ELF-1 (cell line): ENCODE results near the gene KRTAP10-4.
A peak's percentile ranks its signal among the peaks of the same experiment; 100 is the strongest.
"Not testable (repeated sequence)": the region's sequence is repeated elsewhere in the genome, so short reads cannot be mapped to it uniquely, and the experiment has no call there.

Source experiments
- DNase-seq: peaks from one replicate; pipeline ENCODE4 v3.0.0-alpha.2; 2016; ENCODE audit warnings: low read depth, low spot score

Gene KRTAP10-4

DNA sequence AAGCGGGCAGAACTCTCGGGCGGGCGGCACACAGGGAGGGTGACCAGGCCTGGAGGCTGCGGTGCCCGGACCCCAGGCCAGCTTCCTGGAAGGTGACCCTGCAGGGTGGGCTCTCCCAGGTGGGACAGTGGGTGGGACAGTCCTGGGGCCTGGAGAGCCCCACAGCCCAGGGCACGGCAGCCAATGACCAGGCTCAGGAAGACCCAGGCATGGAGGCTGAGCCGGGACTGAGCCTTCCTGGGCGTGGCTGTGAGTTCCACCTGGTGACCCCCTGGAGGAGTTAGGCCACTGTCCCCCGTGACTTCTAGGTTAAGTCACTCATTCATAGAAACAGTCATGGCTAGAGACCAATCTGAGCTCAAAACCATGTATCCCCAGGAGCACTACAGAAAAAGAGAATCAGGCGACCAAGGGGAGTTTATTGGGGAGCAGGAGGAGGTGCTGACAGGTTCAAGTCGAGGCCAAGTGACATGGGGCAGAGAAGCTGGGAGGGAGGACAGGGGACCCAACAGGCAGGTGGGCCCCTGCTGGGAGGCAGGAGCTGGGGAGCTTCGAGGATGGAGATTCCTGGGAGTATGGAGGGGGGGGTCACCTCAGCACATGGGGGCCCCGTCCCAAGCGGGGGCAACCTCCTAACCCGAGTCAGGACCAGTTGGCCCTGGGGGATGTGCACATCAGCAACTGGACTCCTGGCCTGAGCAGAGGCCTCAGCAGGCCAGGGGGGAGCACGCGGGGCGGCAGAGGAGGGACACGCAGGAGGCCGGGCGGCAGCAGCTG is 5.7 kb downstream of the KRTAP10-4 start:
- DNase-seq, result no peak

DNA sequence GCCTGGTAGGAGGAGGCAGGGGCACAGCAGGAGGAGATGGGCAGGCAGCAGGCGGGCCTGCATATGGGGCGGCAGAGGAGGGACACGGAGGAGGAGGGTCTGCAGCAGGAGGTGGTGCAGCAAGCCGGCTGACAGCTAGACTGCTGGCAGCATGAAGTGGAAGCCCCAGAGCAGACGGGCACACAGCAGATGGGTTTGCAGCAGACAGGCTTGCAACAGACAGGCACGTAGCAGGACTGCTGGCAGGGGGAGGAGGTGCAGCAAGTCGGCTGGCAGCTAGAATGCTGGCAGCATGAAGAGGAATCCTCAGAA is 6.3 kb downstream of the KRTAP10-4 start:
- no peak for DNase-seq

DNA sequence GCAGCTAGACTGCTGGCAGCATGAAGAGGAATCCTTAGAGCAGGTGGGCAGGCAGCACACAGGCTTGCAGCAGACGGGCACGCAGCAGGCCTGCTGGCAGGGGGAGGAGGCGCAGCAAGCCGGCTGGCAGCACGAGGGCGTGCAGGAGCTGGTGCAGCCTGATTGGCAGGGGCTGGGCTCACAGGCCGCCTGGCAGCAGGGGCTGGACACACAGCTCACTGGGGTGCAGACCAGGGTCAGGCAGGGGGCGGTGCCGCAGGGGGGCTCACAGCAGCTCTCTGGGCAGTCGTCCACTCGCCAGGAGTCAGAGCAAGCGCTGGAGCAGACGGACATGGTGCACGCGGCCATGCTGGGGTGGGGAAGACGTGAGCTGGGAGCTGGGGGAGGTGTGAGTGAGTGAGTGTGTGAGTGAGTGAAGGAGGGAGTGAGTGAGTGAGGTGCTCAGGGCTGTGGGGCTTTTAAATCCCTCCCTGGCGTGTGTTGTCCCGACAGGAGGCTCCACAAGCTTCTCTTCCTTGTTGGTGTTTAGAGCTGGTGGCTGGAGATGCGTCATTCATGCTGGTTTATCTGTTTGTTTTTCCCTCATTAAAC is 6.8 kb downstream of the KRTAP10-4 start, which contains the start of gene KRTAP10-5:
TSS of gene KRTAP10-5 (minus strand) at position 374 of the 591 bp plus-strand sequence. CDS start at position 348, 26 bp downstream.
- not testable (repeated sequence) for DNase-seq

DNA sequence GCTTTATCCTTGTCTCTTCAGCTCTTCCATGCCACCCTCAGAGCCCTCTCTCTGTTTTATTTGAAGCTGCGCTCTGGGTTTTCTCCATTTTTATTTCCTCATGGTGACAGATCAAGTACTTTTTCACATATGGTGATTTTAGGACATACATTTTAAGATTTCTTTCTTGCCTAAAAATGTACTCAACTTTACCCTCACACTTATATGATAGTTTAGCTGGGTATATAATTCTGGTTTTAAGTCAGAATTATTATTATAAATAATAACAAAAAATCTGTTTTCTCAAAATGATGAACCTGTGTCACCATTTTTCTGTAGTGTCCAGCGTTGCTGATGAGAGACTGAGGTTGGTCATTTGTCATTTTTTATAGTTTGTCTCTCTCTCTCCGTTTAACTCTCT is 7.6 kb downstream of the KRTAP10-4 start:
- no peak for DNase-seq

DNA sequence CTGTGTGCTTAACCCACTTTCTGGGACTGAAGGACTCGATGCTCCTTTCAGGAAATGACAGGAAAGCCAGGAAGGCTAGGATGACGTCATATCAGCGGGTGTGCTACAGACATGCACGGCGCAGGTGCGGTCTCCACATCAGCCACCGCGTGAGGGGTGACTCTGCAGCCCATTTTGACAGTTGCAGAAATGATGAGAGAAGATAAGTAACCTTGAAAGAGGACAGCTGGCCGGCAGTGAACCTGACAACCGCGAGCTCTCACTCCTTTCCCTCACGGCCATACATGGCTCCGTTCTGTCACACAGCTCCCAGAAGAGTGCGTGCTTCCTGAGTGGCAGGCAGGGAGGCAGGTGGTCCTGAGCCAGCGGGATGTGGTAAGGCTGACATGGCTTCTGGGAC is 8.5 kb downstream of the KRTAP10-4 start:
- no peak for DNase-seq

DNA sequence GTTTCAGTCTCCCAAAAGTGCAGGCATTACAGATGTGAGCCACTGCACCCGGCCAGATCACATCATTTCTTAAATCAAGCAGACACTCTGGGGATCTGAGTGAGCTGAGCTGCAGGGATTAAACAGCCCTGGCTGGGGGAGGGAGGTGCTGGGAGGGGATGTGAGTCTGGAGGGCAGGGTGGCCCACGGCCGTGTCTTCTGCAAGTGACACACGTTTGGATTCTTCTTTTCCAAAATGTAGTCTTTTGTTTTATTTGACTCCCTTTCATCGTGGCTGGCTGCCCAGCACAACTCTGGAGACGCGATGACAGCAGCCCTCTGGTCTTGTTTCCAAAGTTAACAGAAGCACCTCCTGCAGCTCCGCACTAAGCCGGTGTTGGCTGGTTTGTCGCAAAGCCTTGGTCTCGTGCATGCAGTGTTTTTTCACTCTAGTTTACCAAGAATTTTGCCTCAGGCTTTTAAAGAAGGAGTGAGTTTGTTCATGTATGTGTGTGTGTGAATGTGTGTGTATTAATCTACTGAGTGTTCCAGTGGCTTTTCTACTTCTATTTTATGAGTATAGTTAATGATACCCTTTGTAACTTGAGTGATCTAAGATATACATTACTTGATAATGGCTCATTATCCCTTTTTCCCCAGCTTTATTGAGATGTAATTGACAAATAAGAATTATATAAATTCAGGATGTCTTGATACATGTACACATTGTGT is 9.7 kb downstream of the KRTAP10-4 start:
- DNase-seq, result peak; percentile 63

DNA sequence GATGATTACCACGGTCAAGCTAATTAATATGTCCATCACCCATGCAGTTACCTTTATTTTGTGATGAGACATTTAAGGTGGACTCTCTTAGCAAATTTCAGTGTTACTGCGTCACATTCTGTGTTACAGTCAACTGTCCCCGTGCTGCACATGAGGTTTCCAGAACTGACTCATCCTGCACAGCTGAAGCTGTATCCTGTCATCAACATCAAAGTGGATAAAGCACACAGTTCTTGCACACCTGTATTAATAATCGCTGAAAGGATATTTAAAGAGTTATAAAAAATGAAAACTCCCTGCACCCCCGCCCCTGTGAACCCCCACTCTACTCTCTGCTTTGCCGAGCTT is 10.2 kb downstream of the KRTAP10-4 start:
- no peak for DNase-seq

DNA sequence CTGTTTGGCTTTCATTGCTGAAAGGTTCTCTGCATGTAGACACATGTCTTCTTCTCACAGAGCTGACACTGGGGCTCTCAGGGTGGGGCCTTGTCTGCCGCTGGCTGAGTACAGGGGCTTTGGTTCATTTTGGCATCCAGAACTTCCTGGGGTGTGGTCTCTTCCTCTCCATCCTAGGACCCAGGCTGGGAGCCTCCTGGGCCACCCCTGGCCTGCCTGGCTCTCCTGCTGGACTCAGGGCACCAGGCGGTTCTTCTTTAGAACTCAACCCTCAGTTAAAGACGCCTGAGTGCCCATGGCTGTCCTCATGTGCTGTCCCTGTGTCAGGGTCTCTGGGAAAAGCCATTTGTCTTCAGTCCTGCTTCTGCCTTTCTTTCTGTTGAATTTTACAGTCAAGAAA is 12.4 kb downstream of the KRTAP10-4 start:
- DNase-seq, result no peak

DNA sequence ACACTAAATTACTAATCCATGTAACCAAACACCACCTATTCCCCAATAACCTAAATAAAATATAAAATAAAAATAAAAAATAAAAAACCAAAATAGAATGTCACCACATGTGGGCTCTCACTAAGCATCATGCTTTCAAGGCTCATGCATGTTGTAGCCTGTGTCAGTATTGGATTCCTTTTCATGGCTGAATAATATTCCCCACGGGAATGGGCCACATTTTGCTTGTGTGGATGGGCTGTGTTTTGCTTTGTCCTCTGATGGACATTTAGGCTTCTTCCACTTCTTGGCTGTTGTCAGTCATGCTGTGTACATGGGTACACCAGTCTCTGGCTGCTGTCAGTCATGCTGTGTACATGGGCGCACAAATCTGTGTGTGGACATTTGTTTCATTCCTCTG is 15.6 kb downstream of the KRTAP10-4 start:
- DNase-seq, result no peak

DNA sequence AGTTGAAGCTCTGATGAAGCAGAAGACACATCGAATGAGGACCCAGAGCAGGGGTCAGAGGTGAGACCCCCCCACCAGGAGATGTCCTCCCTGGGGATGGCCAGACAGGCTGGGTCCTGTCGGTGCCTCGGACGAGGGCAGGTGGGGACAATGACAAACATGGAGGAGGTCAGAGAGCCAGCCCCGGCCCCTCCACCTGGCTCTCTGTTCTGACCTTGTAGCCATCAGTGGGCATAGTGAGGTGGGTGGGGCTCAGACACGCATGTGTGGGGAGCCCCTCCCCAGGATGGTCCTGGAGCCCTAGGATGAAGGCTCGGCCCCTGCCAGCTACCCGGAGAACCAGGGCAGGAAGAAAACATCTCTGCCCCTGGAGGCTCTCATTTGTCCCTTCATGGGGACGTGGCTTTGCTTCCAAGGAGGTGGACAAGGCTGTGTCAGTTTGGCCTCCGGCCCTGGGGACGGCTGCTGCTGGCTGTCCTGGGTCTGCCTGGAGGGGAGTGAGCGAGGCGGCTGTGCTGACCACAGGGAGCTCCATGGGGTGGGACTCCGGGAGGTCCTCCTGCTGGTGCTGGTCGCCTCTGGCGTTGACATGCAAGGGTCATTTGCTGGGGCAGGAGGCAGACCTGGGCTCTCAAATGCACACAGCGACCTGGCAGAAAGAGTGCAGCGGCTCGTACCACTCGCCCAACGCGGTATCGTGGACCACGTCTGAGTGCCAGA is 16.2 kb downstream of the KRTAP10-4 start:
- no peak for DNase-seq

DNA sequence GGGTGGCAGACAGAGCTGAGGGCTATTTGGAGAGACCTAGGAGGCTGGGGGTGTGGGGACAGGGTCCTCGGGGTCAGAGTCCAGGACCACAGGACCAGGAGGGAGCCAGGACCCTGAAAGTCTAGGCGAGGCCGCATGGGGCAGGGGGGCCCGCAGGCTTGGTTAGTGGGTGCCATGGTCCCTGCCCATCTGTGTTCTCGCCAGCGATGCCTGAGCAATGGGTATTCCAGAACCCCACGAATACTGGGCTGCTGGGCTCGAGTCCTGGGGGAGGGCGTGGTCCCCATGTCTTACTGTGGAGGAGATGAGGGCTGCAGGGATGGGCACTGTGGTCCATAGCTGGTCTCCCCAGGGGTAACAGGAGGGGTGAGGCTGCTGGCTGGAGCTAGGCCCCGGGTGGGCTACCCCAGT is 16.8 kb downstream of the KRTAP10-4 start:
- DNase-seq, result no peak

DNA sequence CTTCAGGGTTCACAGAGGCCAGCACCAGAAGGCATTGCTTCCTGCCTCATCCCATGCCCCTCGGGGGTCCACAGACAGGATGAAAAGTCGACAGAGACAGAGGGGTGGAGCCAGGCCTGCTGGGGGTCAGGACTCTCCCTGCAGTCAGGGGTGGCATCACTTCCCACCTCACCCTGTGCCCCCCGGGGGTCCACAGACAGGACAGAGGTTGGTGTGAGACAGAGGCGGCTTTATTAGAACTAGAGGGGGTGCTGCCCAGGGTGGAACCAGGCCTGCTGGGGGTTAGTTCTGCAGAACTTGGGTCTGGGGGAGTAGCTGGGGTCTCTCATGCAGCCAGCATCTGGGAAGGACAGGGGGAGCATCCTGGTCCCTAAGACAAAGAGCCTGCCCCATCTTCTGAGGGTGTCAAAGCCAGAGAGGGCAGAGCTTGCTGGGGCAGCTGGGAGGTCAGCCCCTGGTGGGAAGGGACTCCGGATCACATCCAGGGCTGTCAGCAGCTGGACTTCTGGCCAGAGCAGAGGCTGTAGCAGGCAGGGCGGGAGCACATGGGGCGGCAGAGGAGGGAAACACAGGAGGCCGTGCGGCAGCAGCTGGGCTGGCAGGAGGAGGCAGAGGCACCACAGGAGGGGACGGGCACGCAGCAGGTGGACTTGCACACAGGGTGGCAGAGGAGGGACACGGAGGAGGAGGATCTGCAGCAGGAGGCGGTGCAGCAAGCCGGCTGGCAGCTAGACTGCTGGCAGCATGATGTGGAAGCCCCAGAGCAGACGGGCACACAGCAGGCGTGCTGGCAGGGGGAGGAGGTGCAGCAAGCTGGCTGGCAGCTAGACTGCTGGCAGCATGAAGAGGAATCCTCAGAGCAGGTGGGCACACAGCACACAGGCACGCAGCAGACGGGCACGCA is 17.6 kb downstream of the KRTAP10-4 start:
- DNase-seq, result not testable (repeated sequence)

DNA sequence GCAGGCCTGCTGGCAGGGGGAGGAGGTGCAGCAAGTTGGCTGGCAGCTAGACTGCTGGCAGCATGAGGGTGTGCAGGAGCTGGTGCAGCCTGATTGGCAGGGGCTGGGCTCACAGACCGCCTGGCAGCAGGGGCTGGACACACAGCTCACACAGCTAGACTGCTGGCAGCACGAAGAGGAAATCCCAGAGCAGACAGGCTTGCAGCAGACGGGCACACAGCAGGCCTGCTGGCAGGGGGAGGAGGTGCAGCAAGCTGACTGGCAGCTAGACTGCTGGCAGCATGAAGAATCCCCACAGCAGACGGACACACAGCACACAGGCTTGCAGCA is 18.2 kb downstream of the KRTAP10-4 start:
- not testable (repeated sequence) for DNase-seq

DNA sequence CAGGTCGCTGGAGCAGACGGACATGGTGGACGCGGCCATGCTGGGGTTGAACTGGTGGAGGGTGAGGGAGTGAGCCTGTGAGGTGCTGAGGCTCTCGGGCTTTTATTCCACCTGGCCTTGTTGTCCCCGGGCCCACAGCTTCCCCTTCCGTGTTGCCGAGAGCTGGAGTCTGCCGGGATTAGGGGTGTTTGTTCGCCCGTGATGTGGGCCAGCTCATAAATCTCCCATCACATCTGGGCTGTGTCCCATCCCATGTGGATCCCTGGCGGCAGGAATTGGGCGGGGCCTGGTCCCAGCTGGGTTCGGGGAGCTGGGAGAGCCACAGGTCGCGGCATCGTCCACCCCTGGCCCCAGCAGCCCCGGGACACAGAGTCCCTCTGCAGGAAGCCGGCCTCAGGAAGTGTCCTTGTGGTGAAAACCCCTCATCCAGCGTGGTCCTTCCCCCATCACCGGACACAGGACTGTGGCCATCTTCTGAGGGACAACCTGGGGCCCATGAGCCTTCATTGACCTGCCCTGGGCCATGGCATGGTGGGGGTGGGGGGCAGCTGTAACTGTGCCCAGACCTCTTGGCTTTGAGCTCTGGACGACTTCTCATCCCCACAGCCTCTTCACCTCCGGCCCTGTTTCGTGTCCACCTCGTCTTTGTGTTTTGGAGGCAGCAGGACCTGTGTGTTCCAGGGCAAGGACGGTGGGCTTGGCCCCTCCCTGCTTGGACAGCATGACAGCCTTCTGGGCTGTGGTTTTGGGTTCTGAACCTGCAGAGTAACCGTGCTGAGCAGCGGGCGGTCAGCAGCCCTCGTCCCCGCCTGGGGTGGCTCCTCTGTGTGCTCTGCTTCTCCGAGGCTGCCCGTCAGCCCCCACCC is 19.1 kb downstream of the KRTAP10-4 start, which contains the start of gene KRTAP10-6:
TSS of gene KRTAP10-6 (minus strand) at position 60 of the 866 bp plus-strand sequence. CDS start at position 39, 21 bp downstream.
- no peak for DNase-seq

DNA sequence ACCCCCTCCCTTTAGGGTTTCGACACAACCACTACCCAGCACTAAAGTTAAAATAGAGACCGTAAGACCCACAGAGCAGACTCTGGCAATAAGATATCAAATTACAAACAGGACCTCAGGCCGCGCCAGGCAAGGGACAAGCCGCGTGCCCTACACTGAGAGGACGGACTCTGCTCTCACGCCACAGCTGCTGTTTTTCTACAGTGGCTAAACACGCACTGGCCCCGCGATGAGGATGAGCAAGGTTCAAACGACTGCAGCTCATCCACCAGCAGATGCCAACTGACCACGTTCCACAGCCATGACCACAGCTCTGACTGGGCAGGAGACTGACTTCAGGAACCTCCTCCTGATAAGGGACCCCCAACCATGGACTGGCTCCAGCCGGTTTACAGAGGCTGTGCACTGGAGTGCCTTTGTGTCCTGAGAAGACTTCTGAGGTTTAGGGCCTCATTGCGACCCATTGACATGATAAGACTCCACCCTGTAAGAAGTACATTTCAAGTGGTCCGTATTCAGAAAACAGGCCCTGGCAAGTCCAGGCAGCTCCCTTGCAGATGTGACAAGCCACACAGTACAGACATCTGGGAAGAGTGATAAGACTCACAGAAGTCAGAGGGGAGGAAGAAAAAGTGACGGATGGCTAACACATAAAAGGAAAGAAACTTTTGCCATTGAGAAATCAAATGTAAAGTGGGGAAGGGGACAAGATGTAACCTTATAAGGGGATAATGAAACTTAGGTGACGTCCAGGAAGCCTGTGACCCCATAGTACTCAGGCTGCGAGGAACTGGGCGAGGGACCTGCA is 20.3 kb downstream of the KRTAP10-4 start:
- DNase-seq, result peak; percentile 70

DNA sequence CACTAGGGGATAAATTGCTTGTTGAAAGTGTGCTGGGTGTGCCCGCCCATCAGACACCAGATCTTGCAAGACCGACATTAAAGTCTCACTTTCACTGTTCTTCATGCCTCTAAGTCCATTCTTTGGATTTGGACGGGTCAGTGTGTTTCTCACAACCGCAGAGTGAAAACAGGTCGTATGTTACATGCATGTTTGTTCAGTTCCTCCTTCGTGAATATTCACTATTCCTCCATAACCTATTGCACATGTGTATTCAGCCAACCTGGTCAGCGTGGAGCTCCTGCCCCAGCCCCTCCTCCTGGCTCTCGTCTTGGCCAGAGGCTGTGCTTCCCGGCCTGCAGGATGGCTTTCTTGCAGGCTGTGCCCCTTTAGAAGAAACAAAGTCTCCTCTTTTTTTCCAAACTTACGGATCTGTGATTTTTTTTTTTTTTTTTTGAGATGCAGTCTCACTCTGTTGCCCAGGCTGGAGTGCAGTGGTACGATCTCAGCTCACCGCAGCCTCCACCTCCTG is 20.9 kb downstream of the KRTAP10-4 start:
- DNase-seq, result no peak

DNA sequence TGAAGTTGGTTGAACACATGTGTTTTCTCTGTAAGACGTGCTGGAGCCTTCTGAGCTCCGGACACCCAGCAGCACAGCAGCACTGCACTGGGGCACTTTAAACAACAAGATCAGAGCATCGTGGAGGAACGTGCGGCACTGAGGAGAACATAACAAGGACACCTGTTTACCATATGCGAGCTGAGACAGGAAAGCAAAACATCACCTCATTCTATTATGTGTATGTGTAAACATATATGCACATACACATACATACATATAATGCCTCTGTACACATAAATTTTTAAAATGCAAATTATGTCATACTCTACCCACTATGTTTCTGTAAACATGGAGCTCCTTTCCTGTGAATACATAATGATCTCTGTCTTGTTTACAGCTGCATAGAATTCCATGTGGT is 22.0 kb downstream of the KRTAP10-4 start:
- DNase-seq, result no peak

DNA sequence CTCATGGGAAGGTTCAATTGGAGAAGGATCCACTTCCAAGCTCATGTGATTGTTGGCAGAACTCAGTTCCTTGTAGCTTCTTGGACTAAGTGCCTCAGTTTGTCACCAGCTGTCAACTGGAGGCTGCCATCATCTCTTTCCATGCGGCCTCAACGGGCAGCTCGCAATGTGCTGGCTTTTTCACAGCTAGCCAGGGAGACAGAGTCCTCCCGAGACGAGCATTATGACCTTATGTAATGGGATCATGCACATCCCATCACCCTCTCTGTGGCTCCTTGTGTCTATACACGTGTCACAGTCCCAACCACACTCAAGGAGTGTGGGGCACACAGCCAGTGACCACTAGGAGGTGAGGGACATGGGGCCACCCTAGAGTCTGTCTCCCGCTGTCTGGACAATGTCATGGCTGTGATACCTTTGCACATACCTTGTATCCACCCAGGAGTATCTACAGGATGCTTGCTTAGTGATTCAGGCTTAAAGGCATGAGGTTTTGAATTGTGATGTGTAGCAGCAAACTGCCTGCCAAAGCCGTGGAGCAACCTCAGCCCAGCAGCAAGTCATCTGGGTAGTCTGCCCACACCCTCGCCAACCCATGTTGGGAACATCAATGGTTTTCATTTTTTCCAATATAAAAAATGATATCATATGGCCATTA is 22.7 kb downstream of the KRTAP10-4 start:
- no peak for DNase-seq

DNA sequence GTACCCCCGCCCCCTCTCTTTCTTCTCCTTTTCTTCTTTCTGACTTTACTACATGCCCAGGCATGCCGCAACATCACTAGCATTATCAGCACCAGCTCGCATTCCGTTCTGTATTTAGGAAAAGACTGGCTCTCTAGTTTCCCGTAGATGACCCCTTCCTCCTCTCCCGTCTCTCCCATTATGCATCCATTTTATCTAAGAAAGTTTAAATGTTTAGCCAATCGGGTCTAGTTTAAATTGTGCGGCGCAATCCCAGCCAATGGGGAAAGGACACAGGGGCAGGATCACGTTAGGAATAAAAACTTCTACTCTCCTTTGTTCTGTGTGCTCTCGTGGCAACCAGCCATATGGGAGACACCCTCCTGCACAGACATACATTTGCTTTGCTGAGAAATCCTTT is 24.5 kb downstream of the KRTAP10-4 start:
- peak; percentile 74 for DNase-seq
